Vagina (tissue), 2 donors: ENCODE data around the gene SAP30BP. TPM values are rescaled to one million over a fixed set of nuclear protein-coding genes. Genes with fewer than 3 reads are reported as not detected.
A peak's percentile ranks its signal among the peaks of the same experiment; 100 is the strongest.

ENCODE experiments used
- DNase-seq, 2 donors: peaks; one replicate each; pipeline ENCODE4 v3.0.0-alpha.2; 2017; ENCODE audit errors: extremely low spot score in 2 of 2
- H3K27ac ChIP-seq: fragments of 200-600 bp; sonication (generic); one replicate; pipeline ENCODE4 v1.5.1; 2019
- H3K27me3 ChIP-seq: fragments of 200-600 bp; sonication (generic); one replicate; pipeline ENCODE4 v1.5.1; 2019
- H3K36me3 ChIP-seq, 2 donors: fragments of 200-600 bp; sonication (generic); one replicate each; pipeline ENCODE4 v1.5.1; 2017 to 2019
- H3K4me1 ChIP-seq: fragments of 200-600 bp; sonication (generic); one replicate; pipeline ENCODE4 v1.5.1; 2019
- H3K4me3 ChIP-seq, 2 donors: fragments of 200-600 bp; sonication (generic); 1 replicate in 1 of 2; 2 replicates in 1 of 2; pipeline ENCODE4 v1.5.1; 2016 to 2019
- H3K9me3 ChIP-seq: fragments of 200-600 bp; sonication (generic); one replicate; pipeline ENCODE4 v1.5.1; 2019
- CTCF ChIP-seq, 3 experiments: fragments of 450-650 bp in 2 of 3; fragments of 200-600 bp in 1 of 3; sonication (generic) in 1 of 3; IDR thresholded peaks; one replicate each; pipeline ENCODE4 v1.5.1; 2017 to 2019; ENCODE audit warnings: antibody characterized with exemption in 3 of 3, mild to moderate bottlenecking in 2 of 3, moderate library complexity in 2 of 3
- POLR2A ChIP-seq, 2 donors: fragments of 450-650 bp; IDR thresholded peaks; one replicate each; pipeline ENCODE4 v1.6.1; 2017; ENCODE audit warnings: antibody characterized with exemption in 2 of 2, mild to moderate bottlenecking in 2 of 2, moderate library complexity in 2 of 2
- POLR2AphosphoS5 ChIP-seq, 2 donors: sonication (generic); formaldehyde crosslinking; IDR thresholded peaks; one replicate each; pipeline ENCODE4 v1.9.0; 2017; ENCODE audit warnings: antibody characterized with exemption in 2 of 2, mild to moderate bottlenecking in 2 of 2, low read depth in 1 of 2; ENCODE audit not compliant: insufficient read depth in 1 of 2
- intact Hi-C: fragments of 100-400 bp; cut with DNase I; formaldehyde crosslinking; loops from one replicate; pipeline ENCODE4 v1.15.1; 2023
- total RNA-seq: library from RNA; depleted of rRNA; stranded (reverse); fragments of >200 nt; gene quantifications from one replicate; pipeline ENCODE4 v1.2.3, GENCODE V29; 2016

The SAP30BP gene
- total RNA-seq, 1 donor from 2014 or later, result 79.1 TPM

GRCh38 chr17:75753514-75754377 lies 86.6 kb downstream of the SAP30BP start:
- Histone ChIP-seq H3K36me3 (peaks cover 0 to 15% of the 10 kb centered on the region in 2 donors), H3K4me1 (peaks cover 30% of the 10 kb centered on the region), H3K27me3 (no peaks in the 10 kb centered on the region), H3K4me3 (peak overlapping the region; percentile 39 to 51), H3K9me3 (no peaks in the 10 kb centered on the region), H3K27ac (peak overlapping the region; percentile 51)
- DNase-seq, result no peak
- intact Hi-C loops, result loop anchor here (5.0 kb wide), 2 partner anchors 81 to 121 kb away; partner anchors contain the start of gene SMIM5
- peak in 1 of 2 donors; percentile 20 for TF ChIP-seq POLR2AphosphoS5 (IDR thresholded peaks at IDR 0.05; ENCODE audit: insufficient read depth in 1 of 2, low read depth in 1 of 2)
- peak in 1 of 3 experiments; percentile 54 for TF ChIP-seq CTCF (IDR thresholded peaks at IDR 0.05)
- no peak for TF ChIP-seq POLR2A (IDR thresholded peaks at IDR 0.05)

GRCh38 chr17:75754378-75755204 lies 87.5 kb downstream of the SAP30BP start:
- H3K36me3 ChIP-seq, result peaks cover 0 to 15% of the 10 kb centered on the region in 2 donors
- H3K27ac ChIP-seq, result peak overlapping the region; percentile 51
- no peak for TF ChIP-seq POLR2A (IDR thresholded peaks at IDR 0.05)
- intact Hi-C loops, result loop anchor here (5.0 kb wide), 2 partner anchors 82 to 122 kb away; partner anchors contain the start of gene SMIM5
- H3K4me3 ChIP-seq, result peak overlapping the region; percentile 39 to 51
- no peak for DNase-seq
- H3K4me1 ChIP-seq, result peaks cover 26% of the 10 kb centered on the region
- H3K27me3 ChIP-seq, result no peaks in the 10 kb centered on the region
- H3K9me3 ChIP-seq, result no peaks in the 10 kb centered on the region

GRCh38 chr17:75755205-75755901 lies 88.2 kb downstream of the SAP30BP start:
- Histone ChIP-seq H3K27me3 (no peaks in the 10 kb centered on the region), H3K9me3 (no peaks in the 10 kb centered on the region), H3K4me3 (no peak overlapping the region), H3K27ac (no peak overlapping the region), H3K36me3 (peaks cover 0 to 15% of the 10 kb centered on the region in 2 donors), H3K4me1 (peaks cover 19% of the 10 kb centered on the region)
- intact Hi-C loops, result no loop called here
- no peak for TF ChIP-seq POLR2A (IDR thresholded peaks at IDR 0.05)
- TF ChIP-seq POLR2AphosphoS5 (IDR thresholded peaks at IDR 0.05; ENCODE audit: insufficient read depth in 1 of 2, low read depth in 1 of 2), result no peak
- no peak for TF ChIP-seq CTCF (IDR thresholded peaks at IDR 0.05)
- DNase-seq, result no peak

- H3K27me3 ChIP-seq, result no peaks in the 10 kb centered on the region
- peaks cover 19% of the 10 kb centered on the region for H3K4me1 ChIP-seq
- TF ChIP-seq POLR2A (IDR thresholded peaks at IDR 0.05) (no peak), POLR2AphosphoS5 (IDR thresholded peaks at IDR 0.05; ENCODE audit: insufficient read depth in 1 of 2, low read depth in 1 of 2) (no peak), CTCF (IDR thresholded peaks at IDR 0.05) (no peak)
- H3K36me3 ChIP-seq, result peaks cover 0 to 15% of the 10 kb centered on the region in 2 donors
- no peaks in the 10 kb centered on the region for H3K9me3 ChIP-seq
- no peak for DNase-seq
- intact Hi-C loops, result no loop called here
- H3K27ac ChIP-seq, result no peak overlapping the region
- H3K4me3 ChIP-seq, result no peak overlapping the region
These were observed 88.9 kb downstream of the SAP30BP start for GRCh38 chr17:75755990-75756389.
